Parathyroid adenoma (tissue), 2 donors: ENCODE results near the gene STK11.

Source experiments
- H2AFZ ChIP-seq: fragments of 300-600 bp; sonication (generic); one replicate; pipeline ENCODE4 v1.7.0; 2017; ENCODE audit warnings: antibody characterized with exemption, mild to moderate bottlenecking
- H3K27ac ChIP-seq: fragments of 300-600 bp; sonication (generic); one replicate; pipeline ENCODE4 v1.7.0; 2017
- H3K27me3 ChIP-seq: fragments of 300-600 bp; sonication (generic); one replicate; pipeline ENCODE4 v1.7.0; 2017; ENCODE audit warnings: low read length; ENCODE audit not compliant: control insufficient read depth, insufficient read depth
- H3K36me3 ChIP-seq: fragments of 300-600 bp; sonication (generic); one replicate; pipeline ENCODE4 v1.7.0; 2017; ENCODE audit warnings: low read length; ENCODE audit not compliant: control insufficient read depth, insufficient read depth
- H3K4me1 ChIP-seq: fragments of 300-600 bp; sonication (generic); one replicate; pipeline ENCODE4 v1.7.0; 2017; ENCODE audit warnings: control low read depth
- H3K4me2 ChIP-seq: fragments of 300-600 bp; sonication (generic); one replicate; pipeline ENCODE4 v1.7.0; 2017; ENCODE audit warnings: low read length
- H3K4me3 ChIP-seq: fragments of 300-600 bp; sonication (generic); one replicate; pipeline ENCODE4 v1.7.0; 2017; ENCODE audit warnings: low read depth, low read length
- H3K79me2 ChIP-seq: fragments of 300-600 bp; sonication (generic); one replicate; pipeline ENCODE4 v1.7.0; 2017; ENCODE audit warnings: control low read depth
- H3K9ac ChIP-seq: fragments of 300-600 bp; sonication (generic); one replicate; pipeline ENCODE4 v1.7.0; 2017; ENCODE audit warnings: mild to moderate bottlenecking
- H3K9me3 ChIP-seq: fragments of 300-600 bp; sonication (generic); one replicate; pipeline ENCODE4 v1.7.0; 2017; ENCODE audit warnings: low read length; ENCODE audit not compliant: control insufficient read depth
- TF ChIP-seq, protein P1 (sequence below): fragments of 300-600 bp; sonication (generic); IDR thresholded peaks from one replicate; pipeline ENCODE4 v1.7.0; 2017; ENCODE audit warnings: antibody characterized with exemption, mild to moderate bottlenecking
- donor health status: primary hyperparathyroidism.

STK11 gene

DNA sequence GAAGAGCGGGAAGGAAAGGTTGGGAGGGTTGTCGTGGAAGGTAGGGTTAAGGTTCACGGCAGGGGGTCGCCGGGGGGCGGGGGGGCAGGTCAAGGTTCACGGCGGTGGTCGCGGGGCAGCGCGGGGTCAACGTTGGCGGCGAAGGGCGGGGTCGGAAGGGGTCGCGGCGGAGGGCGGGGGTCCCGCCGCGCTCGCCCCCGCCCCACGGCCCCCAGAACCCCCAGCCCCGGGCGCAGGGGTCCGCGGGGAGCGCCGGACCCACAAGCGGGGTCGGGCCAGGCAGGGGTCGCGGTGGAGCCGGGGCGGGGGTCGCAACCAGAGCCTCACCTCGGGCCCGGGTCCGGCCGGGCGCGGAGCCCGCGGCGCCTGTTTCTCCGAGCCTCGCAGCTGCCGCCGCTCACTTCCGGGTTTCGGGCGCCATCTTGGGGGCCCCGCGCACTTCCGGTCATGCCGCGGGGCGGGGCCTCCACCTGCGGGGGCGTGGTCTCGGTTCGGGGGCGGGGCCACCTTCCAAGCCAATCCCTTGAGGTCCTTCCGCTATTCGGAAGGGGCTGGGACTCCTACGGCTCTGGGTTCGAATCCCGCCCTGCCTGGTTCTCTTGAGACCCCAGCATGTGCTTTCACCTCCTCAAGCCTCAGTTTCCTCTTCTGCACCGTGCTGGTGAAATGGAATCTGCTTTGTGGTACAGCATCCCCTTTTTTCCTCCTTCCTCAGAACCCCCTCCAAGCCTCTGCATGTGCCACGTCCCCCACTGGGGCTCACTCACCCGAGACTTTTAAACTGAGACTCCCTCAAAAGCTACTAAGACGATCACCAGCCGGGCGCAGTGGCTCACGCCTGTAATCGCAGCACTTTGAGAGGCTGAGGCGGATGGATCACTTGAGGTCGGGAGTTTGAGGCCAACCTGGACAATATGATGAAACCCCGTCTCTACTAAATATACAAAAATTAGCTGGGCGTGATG is 31.5 kb upstream of the STK11 start, which contains the start of gene SBNO2:
SBNO2 (minus strand) TSS at position 424 of the 965 bp plus-strand sequence. CDS start 19,992 bp downstream, outside the sequence.
- peaks cover 6% of the 10 kb centered on the region for H3K4me1 ChIP-seq

DNA sequence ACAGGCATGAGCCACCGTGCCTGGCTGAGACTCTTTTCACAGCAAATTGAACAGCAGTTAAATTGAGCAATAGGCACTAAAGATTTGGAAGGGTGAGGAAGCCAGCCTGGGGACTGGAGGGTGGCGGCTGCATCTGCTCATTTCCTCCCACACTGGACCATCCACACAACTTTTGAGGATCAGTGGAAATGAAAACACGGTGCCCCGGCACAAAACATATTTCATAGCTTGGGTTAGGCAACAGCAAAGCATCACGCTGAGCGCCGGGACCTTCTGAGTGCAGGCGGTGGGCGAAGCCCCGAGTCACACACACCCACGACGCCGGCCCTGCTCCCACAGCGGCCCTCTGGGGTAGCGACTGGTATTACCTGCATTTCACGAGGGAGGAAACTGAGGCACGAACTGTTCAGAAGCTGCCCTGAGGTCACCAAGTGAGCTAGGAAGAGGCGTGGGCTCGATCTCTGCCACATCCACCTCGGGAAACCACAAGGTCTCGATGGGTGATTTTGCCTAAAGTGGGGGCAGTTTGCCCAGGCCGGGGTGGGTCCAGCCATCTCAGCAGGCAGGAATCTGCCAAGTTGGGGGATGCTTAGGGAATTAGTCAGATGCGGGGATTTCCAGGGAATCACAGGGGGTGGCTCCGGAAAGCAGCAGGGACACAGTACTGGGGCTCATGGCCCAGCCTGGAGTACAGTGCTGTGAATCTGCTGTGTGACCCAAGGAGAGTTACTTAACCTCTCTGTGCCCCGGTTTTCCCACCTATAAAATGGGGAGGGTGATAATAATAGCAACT is 28.1 kb upstream of the STK11 start:
- no peak overlapping the region for H3K4me2 ChIP-seq
- TF ChIP-seq, protein P1, sequence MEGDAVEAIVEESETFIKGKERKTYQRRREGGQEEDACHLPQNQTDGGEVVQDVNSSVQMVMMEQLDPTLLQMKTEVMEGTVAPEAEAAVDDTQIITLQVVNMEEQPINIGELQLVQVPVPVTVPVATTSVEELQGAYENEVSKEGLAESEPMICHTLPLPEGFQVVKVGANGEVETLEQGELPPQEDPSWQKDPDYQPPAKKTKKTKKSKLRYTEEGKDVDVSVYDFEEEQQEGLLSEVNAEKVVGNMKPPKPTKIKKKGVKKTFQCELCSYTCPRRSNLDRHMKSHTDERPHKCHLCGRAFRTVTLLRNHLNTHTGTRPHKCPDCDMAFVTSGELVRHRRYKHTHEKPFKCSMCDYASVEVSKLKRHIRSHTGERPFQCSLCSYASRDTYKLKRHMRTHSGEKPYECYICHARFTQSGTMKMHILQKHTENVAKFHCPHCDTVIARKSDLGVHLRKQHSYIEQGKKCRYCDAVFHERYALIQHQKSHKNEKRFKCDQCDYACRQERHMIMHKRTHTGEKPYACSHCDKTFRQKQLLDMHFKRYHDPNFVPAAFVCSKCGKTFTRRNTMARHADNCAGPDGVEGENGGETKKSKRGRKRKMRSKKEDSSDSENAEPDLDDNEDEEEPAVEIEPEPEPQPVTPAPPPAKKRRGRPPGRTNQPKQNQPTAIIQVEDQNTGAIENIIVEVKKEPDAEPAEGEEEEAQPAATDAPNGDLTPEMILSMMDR, result no peak
- H3K27ac ChIP-seq, result no peak overlapping the region
- H3K4me3 ChIP-seq, result no peak overlapping the region
- H2AFZ ChIP-seq, result no peak overlapping the region
- H3K4me1 ChIP-seq, result peaks cover 11% of the 10 kb centered on the region
- peaks cover 5% of the 10 kb centered on the region for H3K79me2 ChIP-seq
- no peak overlapping the region for H3K9ac ChIP-seq
- H3K9me3 ChIP-seq, result no peaks in the 10 kb centered on the region
- H3K27me3 ChIP-seq, result no peaks in the 10 kb centered on the region
- no peaks in the 10 kb centered on the region for H3K36me3 ChIP-seq

More for the DNA sequence above, 31.5 kb upstream of the STK11 start, which contains the start of gene SBNO2:
- H3K27ac ChIP-seq, result peak within 1 kb of the TSS; percentile 89
- H3K4me3 ChIP-seq, result peak within 1 kb of the TSS; percentile 79
- peak within 1 kb of the TSS; percentile 97 for H3K4me2 ChIP-seq
- H3K27me3 ChIP-seq, result no peaks in the 10 kb centered on the region
- H2AFZ ChIP-seq, result peak within 1 kb of the TSS; percentile 80
- H3K9ac ChIP-seq, result peak within 1 kb of the TSS; percentile 89
- TF ChIP-seq, protein P1, result no peak
- no peaks in the 10 kb centered on the region for H3K36me3 ChIP-seq
- H3K79me2 ChIP-seq, result peaks cover 22% of the 10 kb centered on the region
- H3K9me3 ChIP-seq, result no peaks in the 10 kb centered on the region

DNA sequence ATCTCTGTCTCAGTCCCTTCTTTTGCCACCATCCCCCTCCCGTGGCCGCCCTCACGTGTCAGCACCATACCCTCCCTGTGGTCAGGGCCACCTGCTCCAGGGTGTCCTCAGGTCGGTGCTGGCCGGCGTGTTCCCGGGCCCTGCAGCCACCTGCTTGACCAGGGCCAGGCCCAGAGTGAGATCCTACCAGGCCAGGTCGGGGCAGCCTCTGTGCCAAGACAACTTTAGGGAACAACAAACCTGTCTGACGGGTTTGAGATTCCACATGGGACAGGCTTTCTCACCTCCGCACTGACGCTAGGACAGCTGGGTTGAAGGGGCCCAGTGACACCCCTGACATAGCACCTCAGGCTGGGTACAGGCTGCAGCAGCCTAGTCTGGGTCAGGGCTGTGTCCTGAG is 24.0 kb upstream of the STK11 start:
- H3K4me2 ChIP-seq, result peak overlapping the region; percentile 46
- TF ChIP-seq, protein P1, result no peak
- H3K9me3 ChIP-seq, result no peaks in the 10 kb centered on the region
- peaks cover 9% of the 10 kb centered on the region for H3K4me1 ChIP-seq
- H3K79me2 ChIP-seq, result no peaks in the 10 kb centered on the region
- H3K27ac ChIP-seq, result peak overlapping the region; percentile 81
- H2AFZ ChIP-seq, result peak overlapping the region; percentile 39
- no peaks in the 10 kb centered on the region for H3K27me3 ChIP-seq
- no peaks in the 10 kb centered on the region for H3K36me3 ChIP-seq
- no peak overlapping the region for H3K4me3 ChIP-seq
- H3K9ac ChIP-seq, result no peak overlapping the region

DNA sequence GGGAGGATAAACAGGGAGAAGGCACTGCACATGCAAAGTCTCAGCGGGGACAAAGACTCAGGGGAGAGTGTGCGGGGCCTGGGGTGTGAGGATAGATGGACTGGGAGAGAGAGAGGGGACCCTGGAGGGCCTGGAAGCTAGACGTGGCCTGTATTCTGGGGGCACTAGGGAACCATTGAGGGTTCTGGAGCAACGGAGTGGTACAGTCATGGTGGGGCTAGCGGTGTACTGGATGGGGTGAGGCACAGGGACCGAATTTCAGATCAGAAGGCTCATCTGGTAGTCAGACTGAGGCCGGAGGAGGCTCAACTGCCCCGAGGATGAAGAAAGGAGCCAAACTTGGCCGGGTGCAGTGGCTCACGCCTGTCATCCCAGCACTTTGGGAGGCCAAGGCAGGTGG is 23.5 kb upstream of the STK11 start:
- Histone ChIP-seq H3K4me1 (peaks cover 9% of the 10 kb centered on the region), H3K9me3 (no peaks in the 10 kb centered on the region), H3K4me3 (no peak overlapping the region), H2AFZ (peak overlapping the region; percentile 39), H3K4me2 (peak overlapping the region; percentile 46), H3K27me3 (no peaks in the 10 kb centered on the region), H3K27ac (peak overlapping the region; percentile 81), H3K79me2 (no peaks in the 10 kb centered on the region), H3K36me3 (no peaks in the 10 kb centered on the region), H3K9ac (no peak overlapping the region)
- TF ChIP-seq, protein P1, result no peak
